A549 (cell line): ENCODE results near the gene IL17D. TPM values are rescaled to one million over a fixed set of nuclear protein-coding genes. Genes with fewer than 3 reads are reported as not detected.

Source experiments
- ATAC-seq, 2 experiments: fragments of 200-7000 bp in 1 of 2; fragments of >200 bp in 1 of 2; cut with Nextera tagmentation in 1 of 2; cut with Tn5 transposase in 1 of 2; 3 replicates each; pipeline versions ENCODE4 v1.8.0 to v1.9.1; 2018 to 2020; ENCODE audit warnings: mild to moderate bottlenecking in 1 of 2, moderate library complexity in 1 of 2
- CTCF ChIA-PET: fragments of 300-600 bp; sonication (Branson Sonifier 250); formaldehyde crosslinking; extraction: SDS; loops from one replicate; lab custom pipeline; 2021; ENCODE audit warnings: antibody characterized with exemption, inconsistent platforms; lab: Yijun Ruan, JAX
- POLR2A ChIA-PET: fragments of 350-600 bp; formaldehyde crosslinking; extraction: SDS; loops from one replicate; lab custom pipeline; 2021; ENCODE audit warnings: antibody characterized with exemption, inconsistent platforms; lab: Yijun Ruan, JAX
- DNase-seq, 2 experiments: peaks; one replicate each; pipeline versions ENCODE4 v3.0.0 to v3.0.0-alpha.2; 2011 to 2016; ENCODE audit warnings: low read depth in 1 of 2, low spot score in 1 of 2
- FAIRE-seq: peaks from 2 replicates; lab custom pipeline; 2011; peaks lifted over from hg19 to GRCh38; lab: Jason Lieb, UNC
- H3K27ac ChIP-seq, 2 experiments: fragments of >200 bp; sonication (Bioruptor Twin); formaldehyde crosslinking; 3 replicates each; pipeline ENCODE4 v1.5.1; 2016 to 2017
- H3K4me1 ChIP-seq: fragments of >200 bp; sonication (Bioruptor Twin); formaldehyde crosslinking; 3 replicates; pipeline ENCODE4 v1.6.1; 2016
- H3K4me2 ChIP-seq: fragments of >200 bp; sonication (Bioruptor Twin); formaldehyde crosslinking; 3 replicates; pipeline ENCODE4 v1.6.1; 2016
- H3K4me3 ChIP-seq: fragments of >200 bp; sonication (Bioruptor Twin); formaldehyde crosslinking; 3 replicates; pipeline ENCODE4 v1.5.1; 2016
- H3K9me3 ChIP-seq: fragments of >200 bp; sonication (Bioruptor Twin); formaldehyde crosslinking; 3 replicates; pipeline ENCODE4 v1.6.1; 2016
- BCL3 ChIP-seq: fragments of >200 bp; sonication (Bioruptor Twin); formaldehyde crosslinking; IDR thresholded peaks from 3 replicates; pipeline ENCODE4 v1.6.1; 2016
- BHLHE40 ChIP-seq: IDR thresholded peaks from 2 replicates; pipeline ENCODE4 v1.6.1; 2012; ENCODE audit warnings: low read depth, low read length, inconsistent platforms
- CBX2 ChIP-seq: fragments of 200-600 bp; sonication (generic); IDR thresholded peaks from 2 replicates; pipeline ENCODE4 v1.6.1; 2016; ENCODE audit warnings: low read depth, mild to moderate bottlenecking, borderline replicate concordance
- CBX8 ChIP-seq: fragments of 200-600 bp; sonication (generic); IDR thresholded peaks from 2 replicates; pipeline ENCODE4 v1.6.1; 2016
- CHD4 ChIP-seq: fragments of 200-600 bp; sonication (generic); IDR thresholded peaks from 2 replicates; pipeline ENCODE4 v1.6.1; 2016; ENCODE audit warnings: antibody characterized with exemption, mild to moderate bottlenecking, borderline replicate concordance
- E2F6 ChIP-seq: IDR thresholded peaks from 2 replicates; pipeline ENCODE4 v1.6.1; 2012; ENCODE audit warnings: low read depth, borderline replicate concordance
- EP300 ChIP-seq, 2 experiments: fragments of >200 bp; sonication (Bioruptor Twin); formaldehyde crosslinking; IDR thresholded peaks; 2 replicates in 1 of 2; 3 replicates in 1 of 2; pipeline ENCODE4 v1.6.1; 2016 to 2017
- ESRRA ChIP-seq: fragments of 150-350 bp; IDR thresholded peaks from 2 replicates; pipeline ENCODE4 v1.6.1; 2014; ENCODE audit warnings: mild to moderate bottlenecking, low read length, borderline replicate concordance
- HEYL ChIP-seq: fragments of 250-450 bp; sonication (Bioruptor Pico); IDR thresholded peaks from 2 replicates; pipeline ENCODE4 v1.8.0; 2021; ENCODE audit warnings: mild to moderate bottlenecking, moderate library complexity
- HMGXB4 ChIP-seq: fragments of 250-450 bp; sonication (Bioruptor Pico); IDR thresholded peaks from 2 replicates; pipeline ENCODE4 v1.5.0; 2021; ENCODE audit warnings: mild to moderate bottlenecking, moderate library complexity, borderline replicate concordance
- HOXA7 ChIP-seq: fragments of 250-450 bp; sonication (Bioruptor Pico); IDR thresholded peaks from 2 replicates; pipeline ENCODE4 v1.5.0; 2020; ENCODE audit warnings: mild to moderate bottlenecking, moderate library complexity
- JUN ChIP-seq, 2 experiments: fragments of >200 bp; sonication (Bioruptor Twin); formaldehyde crosslinking; IDR thresholded peaks; 2 replicates in 1 of 2; 3 replicates in 1 of 2; pipeline ENCODE4 v1.6.1; 2016 to 2017
- KDM5A ChIP-seq: fragments of 200-600 bp; sonication (generic); IDR thresholded peaks from 2 replicates; pipeline ENCODE4 v1.6.1; 2016; ENCODE audit warnings: antibody characterized with exemption, mild to moderate bottlenecking
- MAFK ChIP-seq: fragments of 450-650 bp; IDR thresholded peaks from 2 replicates; pipeline ENCODE4 v1.6.1; 2014; ENCODE audit not compliant: partially characterized antibody
- NPAS2 ChIP-seq: fragments of 250-450 bp; sonication (Bioruptor Pico); IDR thresholded peaks from 2 replicates; pipeline ENCODE4 v1.8.0; 2022; ENCODE audit warnings: mild to moderate bottlenecking, moderate library complexity, borderline replicate concordance
- PBX3 ChIP-seq: IDR thresholded peaks from 2 replicates; pipeline ENCODE4 v1.6.1; 2012
- POLR2AphosphoS2 ChIP-seq: conservative IDR thresholded peaks from 2 replicates; pipeline ENCODE4 v1.6.1; 2012; ENCODE audit warnings: low read length, improper control_type of control experiment, inconsistent platforms
- RAD21 ChIP-seq, 2 experiments: fragments of >200 bp in 1 of 2; sonication (Bioruptor Twin) in 1 of 2; formaldehyde crosslinking in 1 of 2; IDR thresholded peaks in 1 of 2; conservative IDR thresholded peaks in 1 of 2; 2 replicates in 1 of 2; 3 replicates in 1 of 2; pipeline ENCODE4 v1.6.1; 2012 to 2018; ENCODE audit warnings: inconsistent platforms in 1 of 2
- RCOR1 ChIP-seq: fragments of 150-350 bp; IDR thresholded peaks from 2 replicates; pipeline ENCODE4 v1.6.1; 2014; ENCODE audit warnings: antibody characterized with exemption, low read length, low read depth
- REST ChIP-seq: fragments of 200-600 bp; sonication (generic); IDR thresholded peaks from 2 replicates; pipeline ENCODE4 v1.6.1; 2016; ENCODE audit warnings: antibody characterized with exemption, mild to moderate bottlenecking, moderate library complexity
- RFX5 ChIP-seq: fragments of 450-650 bp; IDR thresholded peaks from 2 replicates; pipeline ENCODE4 v1.7.1; 2014; ENCODE audit warnings: antibody characterized with exemption, mild to moderate bottlenecking, moderate library complexity
- RNF2 ChIP-seq: fragments of 200-600 bp; sonication (generic); IDR thresholded peaks from 2 replicates; pipeline ENCODE4 v1.6.1; 2016; ENCODE audit warnings: low read depth, mild to moderate bottlenecking, antibody characterized with exemption, moderate library complexity, borderline replicate concordance
- TFCP2L1 ChIP-seq: fragments of 250-450 bp; sonication (Bioruptor Pico); IDR thresholded peaks from 2 replicates; pipeline ENCODE4 v1.5.0; 2021; ENCODE audit warnings: mild to moderate bottlenecking
- ZSCAN20 ChIP-seq: fragments of 250-450 bp; sonication (Bioruptor Pico); IDR thresholded peaks from 2 replicates; pipeline ENCODE4 v1.8.0; 2022; ENCODE audit warnings: mild to moderate bottlenecking, moderate library complexity
- WGBS: methylation state at CpG from one replicate; pipeline ENCODE4 v1.1.6; 2017; ENCODE audit errors: missing lambda C conversion rate; 5-methylcytosine and 5-hydroxymethylcytosine counted together
- polyA plus RNA-seq, 4 experiments: library from polyadenylated mRNA; depleted of rRNA in 3 of 4; stranded (reverse); fragments of >200 nt; fragmentation: RNase III in 1 of 4; extraction: RNeasy Plus Mini Kit Qiagen cat#74134 plus additional on column Dnase treatment in 1 of 4; gene quantifications; 2 replicates in 3 of 4; 3 replicates in 1 of 4; pipeline ENCODE4 v1.2.3, GENCODE V29; 2011 to 2017

IL17D gene
- polyA plus RNA-seq, 2 of the 4 experiments (the other 2 are of a cell fraction) = 0.30 to 0.44 TPM

GRCh38 chr13:20749377-20749776 lies 45.9 kb downstream of the IL17D start:
- FAIRE-seq (no peak), DNase-seq (no peak), ATAC-seq (no peak)
- TF ChIP-seq BCL3 = no peak
- no peak for TF ChIP-seq REST
- no peak for TF ChIP-seq TFCP2L1 (CRISPR knock-in tag)
- no peak for TF ChIP-seq JUN (IDR thresholded peaks at IDR 0.05)
- no peak for TF ChIP-seq CHD4
- no peak for TF ChIP-seq RAD21 (conservative IDR thresholded peaks at IDR 0.05 in 1 of 2, IDR thresholded peaks at IDR 0.05 in 1 of 2)
- TF ChIP-seq NPAS2 = no peak
- Histone ChIP-seq H3K4me3 (no peak overlapping the region), H3K4me1 (no peaks in the 10 kb centered on the region), H3K27ac (no peak overlapping the region), H3K4me2 (no peak overlapping the region), H3K9me3 (peaks cover 12% of the 10 kb centered on the region; the same call in 2 of the 3 replicates)
- WGBS = 11% methylated on average over 1 of the region's 1 CpG
- CTCF ChIA-PET = interaction anchor here (0.6 kb wide), 1 partner anchor 156 kb away, joined by 3 read pairs; no protein-coding TSS in a partner anchor
- POLR2A ChIA-PET = no interaction called here

GRCh38 chr13:20754009-20754408 lies 50.5 kb downstream of the IL17D start:
- ATAC-seq = no peak
- H3K27ac ChIP-seq = no peak overlapping the region
- TF ChIP-seq HMGXB4 (no peak), BHLHE40 (no peak), ZSCAN20 (CRISPR knock-in tag) (no peak), KDM5A (no peak), ESRRA (no peak), RCOR1 (no peak), RFX5 (no peak), MAFK (no peak), PBX3 (no peak), POLR2AphosphoS2 (no peak), BCL3 (no peak), RNF2 (no peak), EP300 (IDR thresholded peaks at IDR 0.05) (no peak), HOXA7 (no peak), HEYL (no peak), E2F6 (no peak), CBX8 (no peak), CBX2 (no peak)

More at GRCh38 chr13:20754009-20754408, 50.5 kb downstream of the IL17D start:
- Histone ChIP-seq H3K4me1 (no peaks in the 10 kb centered on the region), H3K4me3 (no peak overlapping the region), H3K4me2 (no peak overlapping the region), H3K9me3 (peaks cover 12% of the 10 kb centered on the region; the same call in 2 of the 3 replicates)
- FAIRE-seq (no peak), DNase-seq (no peak)
- ChIA-PET POLR2A (no interaction called here), CTCF (interaction anchor here (0.7 kb wide), 1 partner anchor 31 kb away, joined by 3 read pairs; no protein-coding TSS in a partner anchor)
